CD4-positive, alpha-beta T cell (primary cell): ENCODE results near the gene NOTCH1. TPM values are rescaled to one million over a fixed set of nuclear protein-coding genes. Genes with fewer than 3 reads are reported as not detected.

Experiments used
- ATAC-seq: fragments of 200-7000 bp; cut with Tn5 transposase; one replicate; pipeline ENCODE4 v1.10.0; 2022; ENCODE audit warnings: mild to moderate bottlenecking; ENCODE audit not compliant: poor library complexity
- CTCF ChIA-PET: fragments of 350-600 bp; sonication (Branson Sonifier 250); formaldehyde crosslinking; loops from one replicate; lab custom pipeline; 2021; ENCODE audit warnings: antibody characterized with exemption, inconsistent platforms; lab: Charles Lee
- POLR2A ChIA-PET: fragments of 350-600 bp; sonication (Branson Sonifier 250); formaldehyde crosslinking; loops from one replicate; lab custom pipeline; 2021; ENCODE audit warnings: antibody characterized with exemption, inconsistent platforms; lab: Charles Lee
- DNase-seq, 14 experiments: peaks; one replicate each; pipeline ENCODE4 v3.0.0-alpha.2; 2013 to 2020; ENCODE audit warnings: mixed read lengths in 2 of 14
- H3K27ac ChIP-seq, 2 donors: one replicate each; pipeline versions ENCODE4 v1.5.1 to v1.7.0; 2013; ENCODE audit warnings: low read length in 2 of 2, low read depth in 1 of 2, mild to moderate bottlenecking in 1 of 2
- H3K27me3 ChIP-seq, 2 experiments: 1 replicate in 1 of 2; 2 replicates in 1 of 2; pipeline versions ENCODE4 v1.6.1 to v1.7.0; 2013; ENCODE audit warnings: low read length in 2 of 2, control low read depth in 1 of 2, mild to moderate bottlenecking in 1 of 2, moderate library complexity in 1 of 2; ENCODE audit not compliant: insufficient read depth in 2 of 2, control insufficient read depth in 1 of 2
- H3K36me3 ChIP-seq: one replicate; pipeline ENCODE4 v1.6.1; 2013; ENCODE audit warnings: low read length, control low read depth; ENCODE audit not compliant: insufficient read depth
- H3K4me1 ChIP-seq: one replicate; pipeline ENCODE4 v1.6.1; 2013; ENCODE audit warnings: low read length, control low read depth; ENCODE audit not compliant: insufficient read depth
- H3K4me3 ChIP-seq: one replicate; pipeline ENCODE4 v1.5.1; 2013; ENCODE audit warnings: mild to moderate bottlenecking, low read length, moderate library complexity
- H3K9me3 ChIP-seq, 2 experiments: 1 replicate in 1 of 2; 2 replicates in 1 of 2; pipeline versions ENCODE4 v1.6.1 to v1.7.0; 2013; ENCODE audit warnings: low read length in 2 of 2, mild to moderate bottlenecking in 2 of 2, control low read depth in 1 of 2, moderate library complexity in 1 of 2; ENCODE audit not compliant: control insufficient read depth in 1 of 2, insufficient read depth in 1 of 2
- H3K27ac Mint-ChIP-seq: one replicate; pipeline ENCODE4 v1.8.0; 2020; ENCODE audit warnings: mixed read lengths
- H3K27me3 Mint-ChIP-seq: one replicate; pipeline ENCODE4 v1.8.0; 2021; ENCODE audit warnings: mixed read lengths
- H3K36me3 Mint-ChIP-seq: one replicate; pipeline ENCODE4 v1.8.0; 2021; ENCODE audit warnings: low read depth, mixed read lengths
- H3K4me1 Mint-ChIP-seq: one replicate; pipeline ENCODE4 v1.8.0; 2021; ENCODE audit warnings: low read depth, mixed read lengths
- H3K4me3 Mint-ChIP-seq: one replicate; pipeline ENCODE4 v1.8.0; 2020; ENCODE audit warnings: mild to moderate bottlenecking, mixed read lengths
- H3K9me3 Mint-ChIP-seq: one replicate; pipeline ENCODE4 v1.8.0; 2020; ENCODE audit warnings: mixed read lengths
- intact Hi-C, 2 experiments: fragments of 100-400 bp; cut with DNase I in 1 of 2; cut with micrococcal nuclease in 1 of 2; formaldehyde crosslinking; loops; one replicate each; pipeline versions ENCODE4 v1.15.1 to v1.9.0; 2023 to 2025; cut with DNase I, micrococcal nuclease
- total RNA-seq, 174 experiments: library from RNA in 2 of 174; stranded (reverse) in 2 of 174; gene quantifications; one replicate each; pipeline ENCODE4 v1.2.3 and lab custom pipeline; 2021 to 2026
- TF ChIP-seq, protein P1 (sequence below): fragments of 200-600 bp; IDR thresholded peaks from one replicate; pipeline ENCODE4 v1.8.0; 2022; ENCODE audit warnings: antibody characterized with exemption, mild to moderate bottlenecking

The NOTCH1 gene
- total RNA-seq, 2 experiments from 2014 or later: 30.8 to 34.2 TPM

- ATAC-seq: no peak
- POLR2A ChIA-PET: no interaction called here
These were observed 73.1 kb downstream of the NOTCH1 start for GRCh38 chr9:136472640-136473353.

GRCh38 chr9:136471802-136472487 lies 73.9 kb downstream of the NOTCH1 start:
- Mint-ChIP-seq H3K4me1 (no peaks in the 10 kb centered on the region), H3K27me3 (no peaks in the 10 kb centered on the region), H3K27ac (no peak overlapping the region), H3K9me3 (no peaks in the 10 kb centered on the region), H3K4me3 (no peak overlapping the region), H3K36me3 (peaks cover 90% of the 10 kb centered on the region)
- intact Hi-C loops: no loop called here
- ChIA-PET POLR2A (no interaction called here), CTCF (no interaction called here)
- ATAC-seq (no peak), DNase-seq (no peak)
- Histone ChIP-seq H3K9me3 (no peaks in the 10 kb centered on the region), H3K27ac (no peak overlapping the region), H3K4me3 (no peak overlapping the region), H3K27me3 (no peaks in the 10 kb centered on the region), H3K36me3 (peaks cover 99% of the 10 kb centered on the region), H3K4me1 (peaks cover 5% of the 10 kb centered on the region)
- TF ChIP-seq, protein P1, sequence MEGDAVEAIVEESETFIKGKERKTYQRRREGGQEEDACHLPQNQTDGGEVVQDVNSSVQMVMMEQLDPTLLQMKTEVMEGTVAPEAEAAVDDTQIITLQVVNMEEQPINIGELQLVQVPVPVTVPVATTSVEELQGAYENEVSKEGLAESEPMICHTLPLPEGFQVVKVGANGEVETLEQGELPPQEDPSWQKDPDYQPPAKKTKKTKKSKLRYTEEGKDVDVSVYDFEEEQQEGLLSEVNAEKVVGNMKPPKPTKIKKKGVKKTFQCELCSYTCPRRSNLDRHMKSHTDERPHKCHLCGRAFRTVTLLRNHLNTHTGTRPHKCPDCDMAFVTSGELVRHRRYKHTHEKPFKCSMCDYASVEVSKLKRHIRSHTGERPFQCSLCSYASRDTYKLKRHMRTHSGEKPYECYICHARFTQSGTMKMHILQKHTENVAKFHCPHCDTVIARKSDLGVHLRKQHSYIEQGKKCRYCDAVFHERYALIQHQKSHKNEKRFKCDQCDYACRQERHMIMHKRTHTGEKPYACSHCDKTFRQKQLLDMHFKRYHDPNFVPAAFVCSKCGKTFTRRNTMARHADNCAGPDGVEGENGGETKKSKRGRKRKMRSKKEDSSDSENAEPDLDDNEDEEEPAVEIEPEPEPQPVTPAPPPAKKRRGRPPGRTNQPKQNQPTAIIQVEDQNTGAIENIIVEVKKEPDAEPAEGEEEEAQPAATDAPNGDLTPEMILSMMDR: no peak

More at GRCh38 chr9:136472640-136473353, 73.1 kb downstream of the NOTCH1 start:
- Mint-ChIP-seq H3K4me1 (peaks cover 5% of the 10 kb centered on the region), H3K27me3 (no peaks in the 10 kb centered on the region), H3K9me3 (no peaks in the 10 kb centered on the region), H3K27ac (no peak overlapping the region), H3K4me3 (no peak overlapping the region), H3K36me3 (peaks cover 90% of the 10 kb centered on the region)
- intact Hi-C loops: no loop called here
- CTCF ChIA-PET: no interaction called here
- TF ChIP-seq, protein P1: no peak
- no peak for DNase-seq
- no peak overlapping the region for H3K4me3 ChIP-seq
- H3K36me3 ChIP-seq: peaks cover 99% of the 10 kb centered on the region
- H3K4me1 ChIP-seq: peaks cover 5% of the 10 kb centered on the region
- H3K27ac ChIP-seq: no peak overlapping the region
- H3K9me3 ChIP-seq: no peaks in the 10 kb centered on the region
- H3K27me3 ChIP-seq: no peaks in the 10 kb centered on the region

DNA sequence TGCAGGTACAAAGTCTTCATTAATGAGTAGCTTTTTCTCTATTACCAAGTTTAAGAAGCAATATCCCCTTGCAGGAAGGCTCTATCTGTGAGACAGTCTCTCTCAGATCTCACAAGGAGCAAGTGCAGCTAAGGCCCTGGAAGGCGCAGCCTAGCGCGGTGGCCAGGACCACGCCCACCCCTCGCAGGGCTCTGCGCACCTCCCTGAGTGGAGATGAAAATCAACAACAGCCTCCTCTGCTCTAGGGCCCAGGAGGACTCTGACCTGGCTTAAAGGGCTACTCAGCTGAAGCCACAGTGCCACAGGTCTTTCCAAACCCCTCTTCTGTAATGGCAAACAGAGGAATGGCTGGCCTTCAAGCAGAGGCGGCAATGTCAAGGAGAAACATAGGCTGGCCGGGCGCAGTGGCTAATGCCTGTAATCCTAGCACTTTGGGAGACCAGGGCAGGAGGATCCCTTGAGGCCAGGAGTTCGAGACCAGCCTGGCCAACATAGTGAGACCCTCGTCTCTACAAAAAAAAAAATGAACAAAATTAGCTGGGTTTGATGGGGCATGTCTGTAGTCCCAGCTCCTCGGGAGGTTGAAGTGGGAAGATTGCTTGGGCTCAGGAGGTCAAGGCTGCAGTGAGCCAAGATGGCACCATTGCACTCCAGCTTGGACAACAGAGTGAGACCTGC lies 74.9 kb downstream of the NOTCH1 start:
- H3K27me3 Mint-ChIP-seq: no peaks in the 10 kb centered on the region
- TF ChIP-seq, protein P1: no peak
- DNase-seq (no peak), ATAC-seq (no peak)
- H3K4me3 Mint-ChIP-seq: no peak overlapping the region
- peaks cover 99% of the 10 kb centered on the region for H3K36me3 ChIP-seq
- H3K27ac Mint-ChIP-seq: no peak overlapping the region
- H3K9me3 Mint-ChIP-seq: no peaks in the 10 kb centered on the region
- no peaks in the 10 kb centered on the region for H3K27me3 ChIP-seq
- H3K9me3 ChIP-seq: no peaks in the 10 kb centered on the region
- POLR2A ChIA-PET: no interaction called here
- CTCF ChIA-PET: no interaction called here
- H3K27ac ChIP-seq: no peak overlapping the region
- peaks cover 5% of the 10 kb centered on the region for H3K4me1 ChIP-seq
- intact Hi-C loops: no loop called here
- no peak overlapping the region for H3K4me3 ChIP-seq
- no peaks in the 10 kb centered on the region for H3K4me1 Mint-ChIP-seq
- H3K36me3 Mint-ChIP-seq: peaks cover 92% of the 10 kb centered on the region
